Calu3 (cell line): ENCODE measurements around the gene FBH1. TPM values are rescaled to one million over a fixed set of nuclear protein-coding genes. Genes with fewer than 3 reads are reported as not detected.
"Not testable (repeated sequence)": the region's sequence is repeated elsewhere in the genome, so short reads cannot be mapped to it uniquely, and the experiment has no call there.

Experiments used
- BruUV-seq: library from RNA; stranded (reverse); fragments of 400-500 nt; replicated peaks from 2 replicates; lab custom pipeline; 2021; lab: Mats Ljungman, UMichigan
- CTCF ChIA-PET: fragments of 300-600 bp; sonication (Branson Sonifier 250); formaldehyde crosslinking; loops from one replicate; lab custom pipeline; 2022; ENCODE audit warnings: antibody characterized with exemption; lab: Charles Lee
- DNase-seq: peaks from one replicate; pipeline ENCODE4 v3.0.0; 2022
- H3K27ac Mint-ChIP-seq: one replicate; pipeline ENCODE4 v1.8.0; 2022; ENCODE audit warnings: mixed read lengths; ENCODE audit not compliant: unreplicated experiment
- H3K27me3 Mint-ChIP-seq: one replicate; pipeline ENCODE4 v1.8.0; 2022; ENCODE audit warnings: mixed read lengths; ENCODE audit not compliant: unreplicated experiment
- H3K36me3 Mint-ChIP-seq: one replicate; pipeline ENCODE4 v1.8.0; 2022; ENCODE audit warnings: mild to moderate bottlenecking, moderate library complexity, mixed read lengths; ENCODE audit not compliant: insufficient read depth, unreplicated experiment
- H3K4me1 Mint-ChIP-seq: one replicate; pipeline ENCODE4 v1.8.0; 2022; ENCODE audit warnings: mild to moderate bottlenecking, low read depth, mixed read lengths; ENCODE audit not compliant: unreplicated experiment
- H3K4me3 Mint-ChIP-seq: one replicate; pipeline ENCODE4 v1.8.0; 2022; ENCODE audit warnings: mild to moderate bottlenecking, low read depth, moderate library complexity, mixed read lengths; ENCODE audit not compliant: unreplicated experiment
- H3K9me3 Mint-ChIP-seq: one replicate; pipeline ENCODE4 v1.8.0; 2022; ENCODE audit warnings: low read depth, mixed read lengths; ENCODE audit not compliant: unreplicated experiment
- CTCF ChIP-seq: fragments of 200-600 bp; IDR thresholded peaks from one replicate; pipeline ENCODE4 v1.8.0; 2022; ENCODE audit warnings: antibody characterized with exemption; ENCODE audit not compliant: unreplicated experiment
- intact Hi-C: fragments of 100-400 bp; cut with micrococcal nuclease; formaldehyde crosslinking; loops from one replicate; pipeline ENCODE4 v1.10.0; 2022; ENCODE audit not compliant: unreplicated experiment
- total RNA-seq: library from RNA; stranded (reverse); gene quantifications from 2 replicates; pipeline ENCODE4 v1.2.3, GENCODE V29; 2022

Gene FBH1
- total RNA-seq, 1 experiment from 2014 or later = 79.4 TPM

GRCh38 chr10:5862360-5862961, 27.6 kb upstream of the FBH1 start:
- H3K4me1 Mint-ChIP-seq = peaks cover 14% of the 10 kb centered on the region
- H3K27me3 Mint-ChIP-seq = no peaks in the 10 kb centered on the region
- CTCF ChIA-PET = no interaction called here
- H3K4me3 Mint-ChIP-seq = no peak overlapping the region
- no peaks in the 10 kb centered on the region for H3K9me3 Mint-ChIP-seq
- H3K36me3 Mint-ChIP-seq = no peaks in the 10 kb centered on the region
- no peak for TF ChIP-seq CTCF
- intact Hi-C loops = no loop called here
- no TSS peak for BruUV-seq
- DNase-seq = no peak
- no peak overlapping the region for H3K27ac Mint-ChIP-seq

GRCh38 chr10:5862981-5863685, 26.9 kb upstream of the FBH1 start:
- H3K9me3 Mint-ChIP-seq, H3K4me3 Mint-ChIP-seq, H3K36me3 Mint-ChIP-seq, BruUV-seq, CTCF ChIA-PET, DNase-seq, H3K27me3 Mint-ChIP-seq, H3K27ac Mint-ChIP-seq, intact Hi-C loops: not testable (repeated sequence)
- H3K4me1 Mint-ChIP-seq = peaks cover 21% of the 10 kb centered on the region

GRCh38 chr10:5866451-5867081, 23.5 kb upstream of the FBH1 start:
- DNase-seq, H3K4me3 Mint-ChIP-seq, H3K27me3 Mint-ChIP-seq, intact Hi-C loops, CTCF ChIA-PET, H3K9me3 Mint-ChIP-seq, BruUV-seq, H3K36me3 Mint-ChIP-seq: not testable (repeated sequence)
- peak overlapping the region; percentile 2 for H3K27ac Mint-ChIP-seq
- peaks cover 22% of the 10 kb centered on the region for H3K4me1 Mint-ChIP-seq

GRCh38 chr10:5867091-5867615, 22.9 kb upstream of the FBH1 start:
- BruUV-seq, H3K4me3 Mint-ChIP-seq, H3K9me3 Mint-ChIP-seq, intact Hi-C loops, H3K27me3 Mint-ChIP-seq, CTCF ChIA-PET, DNase-seq, H3K36me3 Mint-ChIP-seq: not testable (repeated sequence)
- peak overlapping the region; percentile 37 for H3K27ac Mint-ChIP-seq
- H3K4me1 Mint-ChIP-seq = peaks cover 22% of the 10 kb centered on the region

GRCh38 chr10:5868383-5868782, 21.7 kb upstream of the FBH1 start:
- H3K36me3 Mint-ChIP-seq, BruUV-seq, H3K4me3 Mint-ChIP-seq: not testable (repeated sequence)

GRCh38 chr10:5869156-5869555, 20.9 kb upstream of the FBH1 start:
- CTCF ChIA-PET = interaction anchor here (1.0 kb wide), 1 partner anchor 240 kb away, joined by 9 read pairs; no protein-coding TSS in a partner anchor

More at GRCh38 chr10:5868383-5868782, 21.7 kb upstream of the FBH1 start:
- H3K4me1 Mint-ChIP-seq = peaks cover 22% of the 10 kb centered on the region
- H3K9me3 Mint-ChIP-seq, intact Hi-C loops, H3K27me3 Mint-ChIP-seq, DNase-seq, CTCF ChIA-PET: not testable (repeated sequence)
- H3K27ac Mint-ChIP-seq = peak overlapping the region; percentile 37

More at GRCh38 chr10:5869156-5869555, 20.9 kb upstream of the FBH1 start:
- no TSS peak for BruUV-seq
- DNase-seq = no peak
- peaks cover 22% of the 10 kb centered on the region for H3K4me1 Mint-ChIP-seq
- H3K27me3 Mint-ChIP-seq = no peaks in the 10 kb centered on the region
- no peaks in the 10 kb centered on the region for H3K36me3 Mint-ChIP-seq
- no peaks in the 10 kb centered on the region for H3K9me3 Mint-ChIP-seq
- intact Hi-C loops = no loop called here
- H3K27ac Mint-ChIP-seq = no peak overlapping the region
- H3K4me3 Mint-ChIP-seq = no peak overlapping the region
- no peak for TF ChIP-seq CTCF
